NCI-H1436 treated with DMSO at 0.1 percent for 48 hours (cell line): ENCODE results near the gene CRABP2.
A peak's percentile ranks its signal among the peaks of the same experiment; 100 is the strongest.

ENCODE experiments used
- DNase-seq: peaks from one replicate; lab custom pipeline; 2025; lab: John Stamatoyannopoulos, UW

The CRABP2 gene

GRCh38 chr1:156668801-156669637, 36.4 kb downstream of the CRABP2 start:
- DNase-seq: no peak

GRCh38 chr1:156667968-156668709, 37.2 kb downstream of the CRABP2 start:
- DNase-seq: no peak

- DNase-seq: no peak
Observed at GRCh38 chr1:156667610-156667967, 37.8 kb downstream of the CRABP2 start.

DNA sequence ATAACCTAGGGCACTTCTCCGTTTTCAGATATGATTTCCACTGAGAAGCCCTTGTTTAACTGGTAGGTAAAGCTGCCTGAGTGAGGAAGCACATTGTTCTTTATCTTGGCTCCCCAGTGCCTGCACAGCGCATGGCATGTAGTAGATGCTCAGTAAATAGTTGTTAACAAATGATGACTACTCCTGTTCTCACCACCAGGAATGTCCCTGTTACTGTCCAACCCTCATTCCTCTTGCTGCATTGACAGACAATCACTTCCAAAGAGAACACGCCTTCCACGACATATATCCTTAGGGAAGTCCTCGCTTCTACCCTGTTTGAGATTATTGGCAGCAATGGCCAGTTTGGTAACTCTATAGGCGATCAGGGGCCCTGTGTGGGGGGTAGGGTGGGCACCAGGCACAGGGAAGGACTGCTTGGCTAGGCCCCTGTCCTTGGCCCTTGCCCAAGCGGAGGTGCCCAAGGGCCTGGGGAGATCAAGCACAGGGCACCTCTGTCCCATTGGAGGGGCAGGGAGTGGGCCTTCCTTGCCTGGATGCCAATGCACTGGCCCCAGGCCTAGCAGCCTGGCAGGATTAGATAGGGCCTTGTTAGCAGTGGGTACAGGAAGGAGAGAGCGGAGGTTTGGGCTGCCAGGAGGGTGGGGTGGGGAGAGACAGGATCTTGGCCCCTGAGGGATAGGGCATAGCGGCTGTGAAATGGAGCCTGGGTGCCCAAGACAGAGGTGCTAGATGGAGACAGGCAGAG, 38.3 kb downstream of the CRABP2 start:
- DNase-seq: no peak

DNA sequence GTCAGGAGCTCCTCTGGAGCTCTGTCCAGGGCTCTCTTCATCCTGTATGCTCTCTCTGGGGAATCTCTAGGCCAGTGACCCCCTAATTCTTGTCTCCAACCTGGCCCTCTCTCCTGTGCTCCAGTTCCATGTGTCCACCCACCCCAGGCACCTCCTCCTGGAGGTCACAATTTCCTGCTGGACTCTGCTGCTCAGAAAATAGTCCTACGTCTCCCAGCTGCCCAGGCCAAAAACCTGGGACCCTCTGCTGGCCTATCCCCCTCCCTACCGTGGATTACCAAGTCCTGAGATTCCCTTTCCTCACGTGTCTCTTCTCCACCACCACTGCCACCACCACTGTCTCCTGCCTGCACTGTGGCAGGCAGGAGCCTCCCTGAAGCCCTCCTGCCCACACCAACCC, 39.8 kb downstream of the CRABP2 start:
- DNase-seq: no peak

DNA sequence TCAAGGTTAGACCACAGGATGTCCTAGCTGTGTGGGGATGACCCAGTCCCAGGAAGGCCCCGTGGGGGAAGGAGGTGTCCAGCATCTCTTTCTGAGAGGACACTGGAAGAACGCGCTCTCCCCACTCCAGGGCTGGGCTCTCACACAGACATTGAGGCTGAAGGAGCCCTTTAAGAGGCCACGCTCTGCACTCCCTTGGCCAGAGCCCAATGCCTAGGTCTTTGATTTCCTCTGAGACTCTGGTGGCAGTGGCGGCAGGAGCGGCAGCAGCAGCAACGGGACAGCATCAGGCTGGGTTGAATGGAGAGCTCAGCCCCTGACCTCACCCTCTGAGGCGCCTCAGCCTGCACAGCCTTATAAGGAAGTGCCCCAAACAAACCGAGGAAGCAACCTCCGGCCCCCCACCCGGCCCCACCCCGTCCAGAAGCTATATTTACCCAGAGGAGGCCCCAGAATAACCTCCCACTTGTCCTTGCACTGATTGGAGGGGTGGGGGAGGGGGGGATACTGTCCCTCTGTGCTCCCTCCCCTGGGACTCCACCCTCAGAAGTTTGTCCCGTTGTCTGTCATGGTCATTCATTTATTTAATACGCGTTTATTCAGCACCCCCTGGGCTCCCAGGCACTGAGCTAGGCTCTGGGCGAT, 40.5 kb downstream of the CRABP2 start:
- DNase-seq: no peak

DNA sequence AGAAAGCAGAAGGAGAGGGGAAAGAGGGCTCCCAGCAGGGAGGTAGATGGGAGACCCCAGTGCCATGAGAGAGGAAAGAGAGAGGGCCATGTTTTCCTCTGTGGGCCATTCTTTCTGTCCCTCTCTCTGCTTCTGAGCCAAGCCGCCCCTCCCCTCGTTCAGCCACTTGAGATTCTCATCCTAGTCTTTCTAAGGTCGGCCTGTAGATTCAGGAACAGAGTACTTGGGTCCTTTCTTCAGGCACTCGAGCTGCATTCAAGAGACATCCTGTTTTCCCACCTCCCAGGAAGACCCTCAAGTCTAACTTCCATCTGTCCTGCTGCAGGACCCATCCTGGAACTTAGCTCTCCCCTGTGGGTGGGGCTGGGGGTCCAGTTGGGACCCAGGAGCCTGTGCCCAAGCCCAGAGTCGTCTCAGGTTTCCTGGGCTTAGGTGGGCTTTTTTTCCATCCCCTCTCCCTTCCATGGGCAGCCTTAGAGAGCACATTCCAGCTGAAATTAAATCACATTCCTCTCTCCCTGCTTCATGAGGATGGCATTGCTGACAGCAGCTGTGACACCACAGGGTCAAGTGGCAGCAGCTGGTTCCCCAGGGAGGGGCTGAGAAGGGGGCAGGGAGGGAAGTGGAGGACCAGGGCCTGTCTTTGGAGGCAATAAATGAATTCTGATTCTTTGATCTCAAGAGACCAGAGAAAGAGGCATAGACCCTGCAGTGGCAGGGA, 41.2 kb downstream of the CRABP2 start:
- no peak for DNase-seq

- no peak for DNase-seq
Observed at GRCh38 chr1:156663178-156663577, 42.2 kb downstream of the CRABP2 start.

GRCh38 chr1:156662800-156663055, 42.7 kb downstream of the CRABP2 start:
- DNase-seq: no peak

DNA sequence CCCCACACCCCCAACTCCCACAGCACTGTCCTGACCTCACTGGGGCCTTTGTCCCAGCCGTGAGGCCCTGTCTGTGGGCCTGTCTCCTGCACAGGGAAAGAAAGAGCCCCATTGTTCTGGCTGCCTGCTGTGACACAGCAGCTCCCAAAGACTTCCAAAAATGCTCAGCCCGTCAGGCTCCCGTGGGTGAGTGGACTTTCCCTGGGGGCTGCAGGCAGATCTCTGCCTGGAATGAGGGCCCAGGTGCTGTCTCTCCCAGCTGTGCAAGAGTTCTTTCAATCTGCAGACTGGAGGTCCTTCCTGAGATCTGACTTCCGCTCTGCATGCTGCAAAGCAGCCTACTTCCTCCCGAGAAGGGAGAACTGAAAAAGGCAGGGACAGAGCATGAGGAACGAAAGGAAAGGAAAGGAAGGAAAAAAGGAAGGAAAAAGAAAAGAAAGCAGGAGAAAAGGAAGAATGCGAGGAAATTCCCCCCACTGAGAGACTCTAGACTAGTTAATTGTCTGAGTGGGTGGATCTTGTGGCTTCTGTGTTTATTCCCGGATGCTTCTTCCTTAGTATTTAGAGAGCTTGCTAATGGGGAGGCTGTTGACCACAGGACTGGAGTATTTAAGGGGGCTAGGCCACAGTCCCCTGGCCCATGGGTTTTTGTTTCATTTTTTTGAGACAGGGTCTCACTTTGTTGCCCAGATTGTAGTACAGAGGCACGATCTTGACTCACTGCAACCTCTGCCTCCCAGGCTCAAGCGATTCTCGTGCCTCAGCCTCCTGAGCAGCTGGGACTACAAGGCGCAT, 43.2 kb downstream of the CRABP2 start:
- no peak for DNase-seq

GRCh38 chr1:156660752-156661112, 44.7 kb downstream of the CRABP2 start:
- DNase-seq: no peak

DNA sequence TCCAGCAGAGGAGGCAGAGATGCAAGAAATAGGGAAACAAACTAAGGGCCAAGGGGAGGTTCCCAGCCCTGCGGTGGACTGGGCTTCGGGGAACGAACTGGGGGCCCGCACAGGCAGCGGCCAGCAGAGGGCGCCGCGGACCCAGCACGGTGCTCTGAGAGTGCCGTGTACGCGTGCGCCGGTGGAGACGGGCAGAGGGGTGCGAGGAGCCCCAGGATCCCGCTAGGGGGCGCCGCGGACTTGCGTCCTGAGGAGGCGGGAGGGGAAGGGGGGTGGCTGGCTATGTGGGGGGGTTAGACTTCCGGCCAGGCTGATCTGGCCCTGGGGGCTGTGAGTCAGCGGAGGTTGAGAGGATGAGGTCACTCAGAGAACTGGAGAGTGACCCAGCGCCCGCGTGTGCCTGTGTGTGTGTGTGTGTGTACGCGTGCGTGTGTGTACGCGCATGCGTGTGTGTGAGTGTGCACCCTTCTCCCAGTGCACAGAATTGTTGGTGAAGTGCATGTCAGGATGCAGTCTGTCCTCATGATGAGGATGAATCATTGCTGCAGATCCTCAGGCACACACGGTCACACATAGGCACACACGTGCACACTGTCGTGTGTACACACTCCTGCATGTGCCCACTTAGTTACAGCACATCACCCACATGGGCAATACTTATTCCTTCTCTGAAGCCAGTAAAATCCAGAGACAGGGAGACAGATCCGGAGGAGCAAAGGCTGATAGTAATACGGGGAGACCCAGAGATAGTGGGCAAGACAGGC, 45.2 kb downstream of the CRABP2 start:
- peak; percentile 56 for DNase-seq

- no peak for DNase-seq
Observed at GRCh38 chr1:156659661-156659987, 45.8 kb downstream of the CRABP2 start.

GRCh38 chr1:156658945-156659574, 46.3 kb downstream of the CRABP2 start:
- DNase-seq: no peak

- no peak for DNase-seq
Observed at GRCh38 chr1:156658496-156658895, 46.9 kb downstream of the CRABP2 start.

DNA sequence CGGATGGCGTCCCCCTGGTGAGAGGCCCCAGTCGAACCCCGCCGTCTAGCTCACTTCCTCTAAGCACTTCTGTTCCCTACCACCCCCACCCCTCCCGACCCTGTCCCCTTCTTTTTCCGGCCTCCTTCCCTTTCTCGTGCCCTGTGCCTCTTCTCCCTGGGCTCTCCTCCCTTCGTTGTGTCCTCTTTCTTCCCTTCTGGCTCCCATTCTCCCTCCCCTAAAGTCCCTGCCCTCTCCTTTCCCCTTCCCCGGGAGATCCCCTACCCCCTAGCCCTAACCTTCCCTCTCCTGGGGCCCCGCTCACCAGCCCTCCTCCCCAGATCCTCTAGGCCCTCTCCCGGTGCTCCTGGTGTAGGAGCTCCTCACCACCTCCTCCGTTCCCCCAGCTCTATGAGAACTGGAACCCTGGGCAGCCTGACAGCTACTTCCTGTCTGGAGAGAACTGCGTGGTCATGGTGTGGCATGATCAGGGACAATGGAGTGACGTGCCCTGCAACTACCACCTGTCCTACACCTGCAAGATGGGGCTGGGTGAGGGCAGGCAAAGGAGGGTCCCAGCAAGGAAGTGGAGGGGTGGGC, 47.6 kb downstream of the CRABP2 start:
- no peak for DNase-seq

GRCh38 chr1:156656806-156657740, 48.3 kb downstream of the CRABP2 start:
- DNase-seq: no peak

GRCh38 chr1:156655904-156656516, 49.4 kb downstream of the CRABP2 start:
- DNase-seq: no peak
